GM12878 (cell line): Measurements from ENCODE around the gene VRTN.

Experiments
- CHD1 ChIP-seq: IDR thresholded peaks from 2 replicates; pipeline ENCODE4 v1.6.1; 2012; ENCODE audit warnings: low read depth, low read length, improper control_type of control experiment
- EED ChIP-seq: sonication (generic); IDR thresholded peaks from 2 replicates; pipeline ENCODE4 v1.6.1; 2016; ENCODE audit warnings: antibody characterized with exemption, low read depth
- NR2C1 ChIP-seq: fragments of 450-650 bp; IDR thresholded peaks from 2 replicates; pipeline ENCODE4 v1.6.1; 2017; ENCODE audit warnings: antibody characterized with exemption, mild to moderate bottlenecking, moderate library complexity
- PAX8 ChIP-seq: fragments of 450-650 bp; IDR thresholded peaks from 2 replicates; pipeline ENCODE4 v1.6.1; 2017; ENCODE audit warnings: mild to moderate bottlenecking, moderate library complexity
- STAT1 ChIP-seq: fragments of 450-650 bp; conservative IDR thresholded peaks from 2 replicates; pipeline ENCODE4 v1.6.1; 2014; ENCODE audit warnings: antibody characterized with exemption, mild to moderate bottlenecking
- TCF7 ChIP-seq: IDR thresholded peaks from 2 replicates; pipeline ENCODE4 v1.6.1; 2014; ENCODE audit warnings: antibody characterized with exemption, borderline replicate concordance

GRCh38 chr14:74362361-74362915 lies 14.2 kb downstream of the VRTN start:
- TF ChIP-seq EED (no peak), TCF7 (no peak), CHD1 (no peak), PAX8 (no peak), NR2C1 (no peak), STAT1 (no peak)
